ENCODE data around the gene ARNT2. TPM values are rescaled to one million over a fixed set of nuclear protein-coding genes. Genes with fewer than 3 reads are reported as not detected.

ARNT2 gene
- total RNA-seq, 4 donors from 2014 or later = 0.26 to 22.9 (median 7.0) TPM

DNA sequence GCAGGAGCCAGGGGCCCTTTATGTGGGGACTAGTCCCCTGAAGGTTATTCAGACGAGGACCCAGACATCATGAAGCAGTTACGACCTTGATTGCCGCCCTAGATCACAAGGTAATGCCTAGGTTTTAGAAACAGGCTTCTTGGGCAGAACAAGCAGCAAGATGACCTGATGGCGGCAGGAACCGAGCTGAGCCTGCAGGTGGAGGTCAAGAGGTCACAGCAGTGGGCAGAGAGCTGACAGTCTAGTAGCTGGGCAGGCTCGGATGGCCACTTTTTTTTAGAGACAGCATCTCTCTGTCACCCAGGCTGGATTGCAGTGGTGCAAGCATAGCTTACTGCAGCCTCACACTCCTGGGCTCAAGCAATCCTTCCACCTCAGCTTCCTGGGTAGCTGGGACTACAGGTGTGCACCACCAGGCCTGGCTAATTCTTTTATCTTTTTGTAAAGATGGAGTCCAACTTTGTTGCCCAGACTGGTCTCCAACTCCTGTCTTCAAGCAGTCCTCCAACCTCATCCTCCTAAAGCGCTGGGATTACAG, 207.4 kb downstream of the ARNT2 start:
- TF ChIP-seq POLR2A (IDR thresholded peaks at IDR 0.05) = no peak
- no peak for TF ChIP-seq CTCF (IDR thresholded peaks at IDR 0.05)
- Histone ChIP-seq H3K27ac (no peak overlapping the region), H3K36me3 (no peaks in the 10 kb centered on the region), H3K9me3 (no peaks in the 10 kb centered on the region), H3K27me3 (no peaks in the 10 kb centered on the region), H3K4me3 (no peak overlapping the region), H3K4me1 (no peaks in the 10 kb centered on the region)
- DNase-seq = no peak
- intact Hi-C loops (cut with DNase I; ENCODE audit: low total_unique reads) = no loop called here

- no peak overlapping the region for H3K27ac ChIP-seq
- H3K4me1 ChIP-seq = no peaks in the 10 kb centered on the region
- H3K36me3 ChIP-seq = no peaks in the 10 kb centered on the region
- no peaks in the 10 kb centered on the region for H3K27me3 ChIP-seq
- TF ChIP-seq POLR2A (IDR thresholded peaks at IDR 0.05) (no peak), CTCF (IDR thresholded peaks at IDR 0.05) (no peak)
- DNase-seq = no peak
- no peak overlapping the region for H3K4me3 ChIP-seq
- no peaks in the 10 kb centered on the region for H3K9me3 ChIP-seq
- intact Hi-C loops (cut with DNase I; ENCODE audit: low total_unique reads) = no loop called here
These were observed 208.1 kb downstream of the ARNT2 start for GRCh38 chr15:80612118-80612823.

DNA sequence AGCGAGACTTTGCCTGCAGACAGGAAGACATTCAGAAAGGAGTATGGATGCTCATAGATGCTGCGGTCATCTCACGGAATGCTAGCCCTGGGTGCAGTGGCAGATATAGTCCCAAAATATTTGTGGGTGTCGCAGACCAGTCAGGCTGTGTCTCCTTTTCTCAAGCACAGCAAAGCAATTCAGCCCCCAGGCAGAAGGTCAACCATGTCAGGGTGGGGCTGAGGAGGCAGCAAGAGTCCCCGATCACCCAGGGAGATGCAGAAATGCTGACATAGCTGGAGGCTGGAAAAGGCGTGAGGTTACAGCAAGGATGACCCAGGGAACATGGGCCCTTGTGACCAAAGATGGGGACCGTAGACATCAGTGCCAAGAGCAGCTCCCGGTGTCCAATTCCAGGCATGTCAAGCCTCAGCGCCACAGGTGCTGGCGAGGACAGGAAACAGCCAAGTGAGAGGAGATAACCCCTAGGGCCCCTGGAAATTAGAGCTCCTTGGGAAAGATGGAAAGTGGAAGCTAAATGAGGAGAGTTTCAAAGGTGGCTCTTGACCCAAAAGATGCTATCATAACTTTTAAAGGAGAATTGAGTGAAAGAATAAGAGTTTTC, 209.7 kb downstream of the ARNT2 start:
- TF ChIP-seq POLR2A (IDR thresholded peaks at IDR 0.05) = no peak
- TF ChIP-seq CTCF (IDR thresholded peaks at IDR 0.05) = no peak
- Histone ChIP-seq H3K4me3 (no peak overlapping the region), H3K4me1 (no peaks in the 10 kb centered on the region), H3K27ac (no peak overlapping the region), H3K36me3 (no peaks in the 10 kb centered on the region), H3K27me3 (no peaks in the 10 kb centered on the region), H3K9me3 (no peaks in the 10 kb centered on the region)
- no peak for DNase-seq
- intact Hi-C loops (cut with DNase I; ENCODE audit: low total_unique reads) = no loop called here

DNA sequence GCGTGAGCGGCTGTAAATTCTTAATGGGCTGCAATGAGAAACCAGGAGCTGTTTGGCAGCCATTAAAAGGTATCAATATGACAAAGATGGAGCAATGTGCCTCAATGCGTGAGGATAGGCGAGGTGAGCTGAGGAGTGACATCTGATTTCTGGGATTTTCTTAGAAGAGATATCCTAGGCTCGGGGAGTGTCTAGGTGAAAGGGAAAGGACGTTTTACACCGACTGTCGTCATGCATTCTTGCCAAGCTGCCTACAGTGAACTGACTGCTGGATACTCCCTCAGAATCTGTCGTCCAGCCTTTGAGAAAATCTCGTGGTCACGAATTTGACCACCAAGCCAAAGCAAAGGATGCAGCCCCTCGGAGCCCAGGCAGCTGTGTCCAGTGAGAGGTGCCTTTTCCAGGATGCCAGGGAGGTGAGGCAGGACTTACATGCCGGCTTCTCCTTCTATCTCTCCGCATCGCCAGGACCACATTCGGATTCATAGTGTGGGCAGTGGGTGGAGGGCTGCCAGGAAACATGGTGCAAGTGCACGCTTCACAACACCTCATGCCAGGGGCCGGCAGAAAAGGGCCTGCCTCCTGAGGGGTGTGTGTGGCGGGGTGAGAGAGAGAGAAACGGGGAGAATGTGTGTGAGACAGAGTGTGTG, 210.7 kb downstream of the ARNT2 start:
- DNase-seq = no peak
- no peaks in the 10 kb centered on the region for H3K9me3 ChIP-seq
- H3K27ac ChIP-seq = no peak overlapping the region
- no peaks in the 10 kb centered on the region for H3K27me3 ChIP-seq
- intact Hi-C loops (cut with DNase I; ENCODE audit: low total_unique reads) = no loop called here
- no peak for TF ChIP-seq POLR2A (IDR thresholded peaks at IDR 0.05)
- TF ChIP-seq CTCF (IDR thresholded peaks at IDR 0.05) = no peak
- H3K4me3 ChIP-seq = no peak overlapping the region
- no peaks in the 10 kb centered on the region for H3K36me3 ChIP-seq
- no peaks in the 10 kb centered on the region for H3K4me1 ChIP-seq

GRCh38 chr15:80615361-80615736, 211.2 kb downstream of the ARNT2 start:
- TF ChIP-seq CTCF (IDR thresholded peaks at IDR 0.05) (no peak), POLR2A (IDR thresholded peaks at IDR 0.05) (no peak)
- H3K27ac ChIP-seq = no peak overlapping the region

More at GRCh38 chr15:80615361-80615736, 211.2 kb downstream of the ARNT2 start:
- no peaks in the 10 kb centered on the region for H3K36me3 ChIP-seq
- H3K27me3 ChIP-seq = no peaks in the 10 kb centered on the region
- DNase-seq = no peak
- H3K4me1 ChIP-seq = no peaks in the 10 kb centered on the region
- no peak overlapping the region for H3K4me3 ChIP-seq
- intact Hi-C loops (cut with DNase I; ENCODE audit: low total_unique reads) = no loop called here
- no peaks in the 10 kb centered on the region for H3K9me3 ChIP-seq
